ENCODE data around the gene SLC6A4. TPM values are rescaled to one million over a fixed set of nuclear protein-coding genes. Genes with fewer than 3 reads are reported as not detected.
A peak's percentile ranks its signal among the peaks of the same experiment; 100 is the strongest.

Gene SLC6A4
- total and polyA plus RNA-seq, 10 of the 15 experiments (the other 5 are each of a cell fraction or from before 2014, with no cell fraction given) = 5.3 to 20.6 (median 10.1) TPM

DNA sequence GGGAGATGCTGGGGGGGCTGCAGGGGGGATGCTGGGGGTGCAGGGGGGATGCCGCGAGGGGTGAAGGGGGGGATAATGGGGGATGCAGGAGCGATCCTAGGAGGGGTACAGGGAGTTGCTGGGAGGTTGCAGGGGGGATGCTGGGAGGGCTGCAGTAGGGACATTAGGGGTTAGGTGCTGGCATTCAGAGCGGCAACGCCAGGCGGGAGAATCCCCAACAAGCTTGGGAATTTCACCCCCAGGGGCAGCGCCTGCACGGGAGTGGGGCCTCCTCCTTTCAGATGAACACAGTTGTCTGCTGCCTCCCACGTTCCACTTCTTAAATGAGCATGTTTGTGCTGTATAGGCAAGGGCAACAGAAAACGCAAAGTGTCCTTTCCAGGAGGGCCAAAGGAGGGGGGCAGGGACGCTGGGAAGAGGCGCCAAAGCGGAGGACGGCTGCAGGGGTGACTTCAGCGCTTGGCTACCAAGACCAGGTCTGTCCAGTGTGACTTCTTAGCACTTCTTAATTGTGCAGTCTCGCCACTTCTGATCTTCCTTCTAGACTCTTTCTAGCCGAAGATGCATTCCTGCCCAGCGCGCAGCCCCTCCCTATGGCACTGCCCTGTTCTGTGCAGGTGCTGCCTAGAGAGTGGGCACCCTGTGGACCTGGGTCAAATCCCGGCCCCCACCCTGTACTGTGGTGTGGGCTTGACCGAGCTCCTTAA, 2.0 kb upstream of the SLC6A4 start:
- Histone ChIP-seq H3K9ac (ENCODE audit: control insufficient read depth, insufficient read depth, low read length) (no peak overlapping the region), H3K4me3 (no peak overlapping the region), H2AFZ (ENCODE audit: control insufficient read depth, low read depth, low read length) (peak overlapping the region; percentile 5; the same call in 1 of the 2 replicates), H4K20me1 (ENCODE audit: control insufficient read depth, insufficient read depth) (no peaks in the 10 kb centered on the region), H3K79me2 (ENCODE audit: control insufficient read depth, insufficient read depth, low read length) (no peaks in the 10 kb centered on the region), H3K27ac (ENCODE audit: control insufficient read depth, insufficient read depth) (no peak overlapping the region), H3K36me3 (ENCODE audit: control insufficient read depth in 2 of 2, insufficient read depth in 2 of 2, low read length in 1 of 2) (no peaks in the 10 kb centered on the region), H3K4me2 (ENCODE audit: control insufficient read depth, insufficient read depth) (peak overlapping the region; percentile 18; the same call in 1 of the 2 replicates), H3K9me3 (replicated peaks; ENCODE audit: control insufficient read depth, insufficient read depth, low read length) (no peaks in the 10 kb centered on the region; the same call in 2 of the 3 replicates), H3K27me3 (replicated peaks in 1 of 2; ENCODE audit: control insufficient read depth in 2 of 2, insufficient read depth in 2 of 2, low read length in 1 of 2) (no peaks in the 10 kb centered on the region), H3K4me1 (ENCODE audit: control insufficient read depth, insufficient read depth, low read length) (peaks cover 29% of the 10 kb centered on the region)
- ChIA-PET CTCF (interaction anchor here (0.6 to 5.6 kb wide), 20 partner anchors 11 to 774 kb away, joined by 3 to 127 read pairs (median 8); partner anchors contain the start of gene TMIGD1), SMC1A (ENCODE audit: uncharacterized antibody, unreplicated experiment) (interaction anchor here (0.7 to 4.5 kb wide), 14 partner anchors 22 to 141 kb away, joined by 3 to 69 read pairs (median 4); partner anchors contain the start of gene TMIGD1), RAD21 (ENCODE audit: unreplicated experiment) (interaction anchor here (0.6 to 3.3 kb wide), 13 partner anchors 9 to 144 kb away, joined by 3 to 52 read pairs (median 4); no protein-coding TSS in a partner anchor), POLR2A (interaction anchor here (1.2 kb wide), 1 partner anchor 111 kb away, joined by 4 read pairs; no protein-coding TSS in a partner anchor)
- 40% methylated on average over 18 of the region's 21 CpGs for WGBS (ENCODE audit: insufficient coverage, insufficient replicate concordance, low lambda C conversion rate, missing lambda C conversion rate)
- no peak for FAIRE-seq
- no TSS peak for BruUV-seq (replicated peaks)
- intact Hi-C loops (cut with micrococcal nuclease; ENCODE audit: unreplicated experiment) = loop anchor here (10.0 kb wide), 1 partner anchor 97 kb away; the partner anchor contains the start of gene TMIGD1
- in situ Hi-C loops (cut with MboI) = loop anchor here (5.0 kb wide), 1 partner anchor 110 kb away; no protein-coding TSS in a partner anchor
- DNase-seq (ENCODE audit: low read depth, low spot score) = no peak
- ATAC-seq = no peak
- TF ChIP-seq NR2C2 (IDR thresholded peaks at IDR 0.05; ENCODE audit: borderline replicate concordance, control insufficient read depth, insufficient read length, low read depth) (no peak), NFXL1 (IDR thresholded peaks at IDR 0.05; ENCODE audit: borderline replicate concordance) (no peak), SREBF1 (IDR thresholded peaks at IDR 0.05; ENCODE audit: low read length) (no peak), ZNF207 (IDR thresholded peaks at IDR 0.05; ENCODE audit: borderline replicate concordance) (no peak), ASH2L (IDR thresholded peaks at IDR 0.05; ENCODE audit: borderline replicate concordance, low read depth) (no peak), TCF12 (IDR thresholded peaks at IDR 0.05; ENCODE audit: low read depth, low read length) (no peak), HCFC1 (IDR thresholded peaks at IDR 0.05; ENCODE audit: low read length) (no peak), TCF3 (IDR thresholded peaks at IDR 0.05; ENCODE audit: borderline replicate concordance, insufficient read depth, low read depth, low read length) (no peak), ZZZ3 (IDR thresholded peaks at IDR 0.05; ENCODE audit: control insufficient read depth, insufficient read length, low read depth) (no peak), RB1 (IDR thresholded peaks at IDR 0.05; ENCODE audit: borderline replicate concordance) (no peak), MEF2B (IDR thresholded peaks at IDR 0.05; ENCODE audit: partially characterized antibody, poor library complexity, severe bottlenecking) (no peak), YY1 (IDR thresholded peaks at IDR 0.05; ENCODE audit: low read depth, low read length) (no peak), NRF1 (conservative IDR thresholded peaks at IDR 0.05; ENCODE audit: low read depth, low read length) (no peak), IKZF1 (conservative IDR thresholded peaks at IDR 0.05) (no peak), TCF7 (IDR thresholded peaks at IDR 0.05; ENCODE audit: borderline replicate concordance) (no peak), SMAD1 (IDR thresholded peaks at IDR 0.05; ENCODE audit: low read depth, partially characterized antibody) (no peak)
- TF ChIP-seq, protein P1, sequence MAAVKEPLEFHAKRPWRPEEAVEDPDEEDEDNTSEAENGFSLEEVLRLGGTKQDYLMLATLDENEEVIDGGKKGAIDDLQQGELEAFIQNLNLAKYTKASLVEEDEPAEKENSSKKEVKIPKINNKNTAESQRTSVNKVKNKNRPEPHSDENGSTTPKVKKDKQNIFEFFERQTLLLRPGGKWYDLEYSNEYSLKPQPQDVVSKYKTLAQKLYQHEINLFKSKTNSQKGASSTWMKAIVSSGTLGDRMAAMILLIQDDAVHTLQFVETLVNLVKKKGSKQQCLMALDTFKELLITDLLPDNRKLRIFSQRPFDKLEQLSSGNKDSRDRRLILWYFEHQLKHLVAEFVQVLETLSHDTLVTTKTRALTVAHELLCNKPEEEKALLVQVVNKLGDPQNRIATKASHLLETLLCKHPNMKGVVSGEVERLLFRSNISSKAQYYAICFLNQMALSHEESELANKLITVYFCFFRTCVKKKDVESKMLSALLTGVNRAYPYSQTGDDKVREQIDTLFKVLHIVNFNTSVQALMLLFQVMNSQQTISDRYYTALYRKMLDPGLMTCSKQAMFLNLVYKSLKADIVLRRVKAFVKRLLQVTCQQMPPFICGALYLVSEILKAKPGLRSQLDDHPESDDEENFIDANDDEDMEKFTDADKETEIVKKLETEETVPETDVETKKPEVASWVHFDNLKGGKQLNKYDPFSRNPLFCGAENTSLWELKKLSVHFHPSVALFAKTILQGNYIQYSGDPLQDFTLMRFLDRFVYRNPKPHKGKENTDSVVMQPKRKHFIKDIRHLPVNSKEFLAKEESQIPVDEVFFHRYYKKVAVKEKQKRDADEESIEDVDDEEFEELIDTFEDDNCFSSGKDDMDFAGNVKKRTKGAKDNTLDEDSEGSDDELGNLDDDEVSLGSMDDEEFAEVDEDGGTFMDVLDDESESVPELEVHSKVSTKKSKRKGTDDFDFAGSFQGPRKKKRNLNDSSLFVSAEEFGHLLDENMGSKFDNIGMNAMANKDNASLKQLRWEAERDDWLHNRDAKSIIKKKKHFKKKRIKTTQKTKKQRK (IDR thresholded peaks at IDR 0.05; ENCODE audit: low read depth, low read length) = no peak
